HG03095 (cell line): ENCODE results near the gene RNH1.

Source experiments
- ATAC-seq: cut with Tn5 transposase; IDR thresholded peaks from one replicate; pipeline ENCODE4 v1.9.1; 2021; ENCODE audit warnings: moderate library complexity; ENCODE audit not compliant: unreplicated experiment

RNH1 gene

GRCh38 chr11:460331-461199 is 46.5 kb downstream of the RNH1 start:
- ATAC-seq = no peak

- ATAC-seq = no peak
Measured at GRCh38 chr11:459511-460220, 47.4 kb downstream of the RNH1 start.

GRCh38 chr11:457111-457760 is 49.8 kb downstream of the RNH1 start:
- ATAC-seq = no peak

GRCh38 chr11:456533-456932 is 50.5 kb downstream of the RNH1 start:
- peak; percentile 58 for ATAC-seq

GRCh38 chr11:455566-456147 is 51.4 kb downstream of the RNH1 start:
- ATAC-seq = no peak

- no peak for ATAC-seq
Measured at GRCh38 chr11:454801-455565, 52.1 kb downstream of the RNH1 start.

- no peak for ATAC-seq
Measured at GRCh38 chr11:454043-454442, 53.0 kb downstream of the RNH1 start.

- no peak for ATAC-seq
Measured at GRCh38 chr11:453564-453963, 53.5 kb downstream of the RNH1 start.

GRCh38 chr11:452916-453527 is 54.0 kb downstream of the RNH1 start:
- no peak for ATAC-seq

- ATAC-seq = no peak
Measured at GRCh38 chr11:452203-452744, 54.8 kb downstream of the RNH1 start.

- no peak for ATAC-seq
Measured at GRCh38 chr11:451738-452137, 55.3 kb downstream of the RNH1 start.

- no peak for ATAC-seq
Measured at GRCh38 chr11:450809-451451, 56.1 kb downstream of the RNH1 start.

GRCh38 chr11:449889-450808 is 56.9 kb downstream of the RNH1 start, which contains the start of gene PTDSS2:
PTDSS2 (plus strand) TSS chr11:450279; CDS start chr11:450456, 177 bp downstream.
- ATAC-seq = peak; percentile 62

- peak; percentile 46 for ATAC-seq
Measured at GRCh38 chr11:447923-448731, 58.9 kb downstream of the RNH1 start.

GRCh38 chr11:446891-447290 is 60.2 kb downstream of the RNH1 start:
- ATAC-seq = no peak

GRCh38 chr11:445765-446588 is 61.1 kb downstream of the RNH1 start:
- no peak for ATAC-seq
